ENCODE results near the gene B4GALT3.

- no peak for TF ChIP-seq REST (IDR thresholded peaks at IDR 0.05; ENCODE audit: low read depth)
- TF ChIP-seq USF1 (IDR thresholded peaks at IDR 0.05) = no peak
- TF ChIP-seq TAF1 (IDR thresholded peaks at IDR 0.05; ENCODE audit: low read depth) = no peak
- TF ChIP-seq NFIC (IDR thresholded peaks at IDR 0.05) = no peak
- TF ChIP-seq CEBPB (IDR thresholded peaks at IDR 0.05) = no peak
- TF ChIP-seq TCF12 (IDR thresholded peaks at IDR 0.05; ENCODE audit: low read depth) = no peak
- TF ChIP-seq RAD21 (IDR thresholded peaks at IDR 0.05; ENCODE audit: low read depth) = no peak
- TF ChIP-seq MAX (IDR thresholded peaks at IDR 0.05) = no peak
Measured at GRCh38 chr1:161168906-161169305, 8.4 kb downstream of the B4GALT3 start.

All from Ishikawa (cell line).